Liver (tissue), 9 donors: Measurements from ENCODE around the gene CSHL1. TPM values are rescaled to one million over a fixed set of nuclear protein-coding genes. Genes with fewer than 3 reads are reported as not detected.

ENCODE experiments used
- DNase-seq: peaks from one replicate; pipeline ENCODE4 v3.0.0-alpha.2; 2017; ENCODE audit warnings: low spot score
- H3K27ac ChIP-seq, 2 donors: one replicate each; pipeline ENCODE4 v1.7.0; 2013; ENCODE audit warnings: inconsistent platforms in 2 of 2, low read length in 2 of 2, control low read depth in 1 of 2, low read depth in 1 of 2, mild to moderate bottlenecking in 1 of 2
- H3K27me3 ChIP-seq, 4 donors: one replicate each; pipeline versions ENCODE4 v1.6.1 to v1.7.0; 2013; ENCODE audit warnings: low read length in 3 of 4, inconsistent platforms in 1 of 4, mild to moderate bottlenecking in 1 of 4, moderate library complexity in 1 of 4; ENCODE audit not compliant: control insufficient read depth in 4 of 4, insufficient read depth in 4 of 4
- H3K36me3 ChIP-seq, 4 donors: one replicate each; pipeline versions ENCODE4 v1.6.1 to v1.7.0; 2013; ENCODE audit warnings: low read length in 3 of 4, mild to moderate bottlenecking in 3 of 4, low read depth in 1 of 4, moderate library complexity in 1 of 4; ENCODE audit not compliant: control insufficient read depth in 4 of 4, insufficient read depth in 3 of 4
- H3K4me1 ChIP-seq, 4 donors: one replicate each; pipeline versions ENCODE4 v1.6.1 to v1.7.0; 2013; ENCODE audit warnings: low read length in 3 of 4, mild to moderate bottlenecking in 3 of 4, moderate library complexity in 1 of 4; ENCODE audit not compliant: control insufficient read depth in 4 of 4, insufficient read depth in 4 of 4
- H3K4me3 ChIP-seq, 3 donors: one replicate each; pipeline versions ENCODE4 v1.6.1 to v1.7.0; 2013; ENCODE audit warnings: low read length in 3 of 3, control low read depth in 1 of 3, low read depth in 1 of 3, mild to moderate bottlenecking in 1 of 3
- H3K9ac ChIP-seq, 2 donors: one replicate each; pipeline ENCODE4 v1.7.0; 2013; ENCODE audit warnings: low read length in 2 of 2, mild to moderate bottlenecking in 2 of 2, moderate library complexity in 2 of 2, control low read depth in 1 of 2, low read depth in 1 of 2
- H3K9me3 ChIP-seq, 4 donors: one replicate each; pipeline versions ENCODE4 v1.6.1 to v1.7.0; 2013; ENCODE audit warnings: low read length in 3 of 4; ENCODE audit not compliant: control insufficient read depth in 4 of 4
- FOXA1 ChIP-seq: IDR thresholded peaks from 2 replicates; pipeline ENCODE4 v1.6.1; 2016; ENCODE audit warnings: antibody characterized with exemption
- FOXA2 ChIP-seq: IDR thresholded peaks from 2 replicates; pipeline ENCODE4 v1.6.1; 2016; ENCODE audit warnings: antibody characterized with exemption
- GABPA ChIP-seq, 2 donors: IDR thresholded peaks in 1 of 2; conservative IDR thresholded peaks in 1 of 2; 2 replicates each; pipeline ENCODE4 v1.6.1; 2016; ENCODE audit warnings: antibody characterized with exemption in 2 of 2, mild to moderate bottlenecking in 1 of 2, moderate library complexity in 1 of 2
- HNF4A ChIP-seq, 2 donors: conservative IDR thresholded peaks; 2 replicates each; pipeline ENCODE4 v1.6.1; 2016; ENCODE audit warnings: antibody characterized with exemption in 2 of 2, mild to moderate bottlenecking in 2 of 2
- HNF4G ChIP-seq: IDR thresholded peaks from 2 replicates; pipeline ENCODE4 v1.6.1; 2016; ENCODE audit warnings: antibody characterized with exemption
- JUND ChIP-seq, 2 donors: IDR thresholded peaks; 2 replicates each; pipeline ENCODE4 v1.6.1; 2016; ENCODE audit warnings: antibody characterized with exemption in 2 of 2
- NR2F2 ChIP-seq: IDR thresholded peaks from 2 replicates; pipeline ENCODE4 v1.6.1; 2016; ENCODE audit warnings: antibody characterized with exemption
- RXRA ChIP-seq, 2 donors: IDR thresholded peaks; 2 replicates each; pipeline ENCODE4 v1.6.1; 2017 to 2018; ENCODE audit warnings: antibody characterized with exemption in 2 of 2, mild to moderate bottlenecking in 1 of 2
- SP1 ChIP-seq: IDR thresholded peaks from 2 replicates; pipeline ENCODE4 v1.6.1; 2018; ENCODE audit warnings: antibody characterized with exemption, mild to moderate bottlenecking
- TAF1 ChIP-seq: conservative IDR thresholded peaks from 2 replicates; pipeline ENCODE4 v1.6.1; 2016; ENCODE audit warnings: antibody characterized with exemption, mild to moderate bottlenecking
- YY1 ChIP-seq: IDR thresholded peaks from 2 replicates; pipeline ENCODE4 v1.6.1; 2016; ENCODE audit warnings: antibody characterized with exemption, mild to moderate bottlenecking
- WGBS: extraction: QIAGEN DNeasy Blood & Tissue Kit; methylation state at CpG from one replicate; pipeline ENCODE4 v1.1.7; 2013; 5-methylcytosine and 5-hydroxymethylcytosine counted together
- polyA plus RNA-seq, 2 donors: library from polyadenylated mRNA; stranded (reverse) in 1 of 2; unstranded in 1 of 2; fragments of 200-250 nt in 1 of 2; fragments of >200 nt in 1 of 2; fragmentation: Nextera tagmentation in 1 of 2; extraction: Ambion mirVana in 1 of 2; gene quantifications; one replicate each; pipeline versions ENCODE4 v1.2.1 to v1.2.3, GENCODE V29; 2013 to 2015
- total RNA-seq, 2 donors: library from RNA; depleted of rRNA; stranded (reverse); fragments of >200 nt; gene quantifications; one replicate each; pipeline ENCODE4 v1.2.3, GENCODE V29; 2014
- TF ChIP-seq, protein P1 (sequence below): IDR thresholded peaks from 2 replicates; pipeline ENCODE4 v1.6.1; 2016; ENCODE audit warnings: antibody characterized with exemption
- TF ChIP-seq, protein P2 (sequence below): IDR thresholded peaks from 2 replicates; pipeline ENCODE4 v1.6.1; 2016; ENCODE audit warnings: antibody characterized with exemption
- TF ChIP-seq, protein P3 (sequence below): IDR thresholded peaks from 2 replicates; pipeline ENCODE4 v1.6.1; 2016; ENCODE audit warnings: antibody characterized with exemption
- TF ChIP-seq, protein P4 (sequence below): IDR thresholded peaks from 2 replicates; pipeline ENCODE4 v1.6.1; 2016; ENCODE audit warnings: antibody characterized with exemption, mild to moderate bottlenecking
- TF ChIP-seq, protein P5 (sequence below): fragments of 150-350 bp; IDR thresholded peaks from 2 replicates; pipeline ENCODE4 v1.5.1; 2017; ENCODE audit warnings: improper control_type of control experiment, low read depth, low read length; ENCODE audit not compliant: missing input control
- donor health status: healthy.
- donor health status: healthy.
- donor health status: healthy.
- donor health status: healthy.
- donor health status: healthy.

CSHL1 gene
- total and polyA plus RNA-seq, 4 donors = not detected

DNA sequence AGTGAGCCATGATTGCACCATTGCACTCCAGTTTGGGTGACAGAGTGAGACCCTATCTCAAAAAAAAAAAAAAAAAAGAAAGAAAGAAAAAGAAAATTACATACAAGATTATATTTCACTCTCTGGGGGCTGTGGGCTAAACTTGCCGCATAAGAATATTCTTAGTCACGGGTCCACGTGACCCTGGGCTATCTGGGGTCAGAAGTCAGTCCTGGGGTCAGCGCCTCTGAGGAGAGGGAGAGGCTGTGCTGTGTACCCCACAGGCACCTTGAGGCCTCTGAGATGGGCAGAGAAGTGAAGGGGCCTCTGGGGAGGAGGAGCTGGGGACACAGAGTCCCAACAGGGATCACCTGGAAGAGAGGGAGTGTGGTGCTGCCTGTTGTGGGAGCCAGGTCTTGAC lies 26.9 kb upstream of the CSHL1 start (continued):
- TF ChIP-seq, protein P1, sequence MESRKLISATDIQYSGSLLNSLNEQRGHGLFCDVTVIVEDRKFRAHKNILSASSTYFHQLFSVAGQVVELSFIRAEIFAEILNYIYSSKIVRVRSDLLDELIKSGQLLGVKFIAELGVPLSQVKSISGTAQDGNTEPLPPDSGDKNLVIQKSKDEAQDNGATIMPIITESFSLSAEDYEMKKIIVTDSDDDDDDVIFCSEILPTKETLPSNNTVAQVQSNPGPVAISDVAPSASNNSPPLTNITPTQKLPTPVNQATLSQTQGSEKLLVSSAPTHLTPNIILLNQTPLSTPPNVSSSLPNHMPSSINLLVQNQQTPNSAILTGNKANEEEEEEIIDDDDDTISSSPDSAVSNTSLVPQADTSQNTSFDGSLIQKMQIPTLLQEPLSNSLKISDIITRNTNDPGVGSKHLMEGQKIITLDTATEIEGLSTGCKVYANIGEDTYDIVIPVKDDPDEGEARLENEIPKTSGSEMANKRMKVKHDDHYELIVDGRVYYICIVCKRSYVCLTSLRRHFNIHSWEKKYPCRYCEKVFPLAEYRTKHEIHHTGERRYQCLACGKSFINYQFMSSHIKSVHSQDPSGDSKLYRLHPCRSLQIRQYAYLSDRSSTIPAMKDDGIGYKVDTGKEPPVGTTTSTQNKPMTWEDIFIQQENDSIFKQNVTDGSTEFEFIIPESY = no peak
- TF ChIP-seq GABPA (IDR thresholded peaks at IDR 0.05 in 1 of 2, conservative IDR thresholded peaks at IDR 0.05 in 1 of 2) = no peak
- no peak for TF ChIP-seq HNF4A (conservative IDR thresholded peaks at IDR 0.05)
- no peak for TF ChIP-seq YY1
- no peak for TF ChIP-seq HNF4G
- TF ChIP-seq, protein P2, sequence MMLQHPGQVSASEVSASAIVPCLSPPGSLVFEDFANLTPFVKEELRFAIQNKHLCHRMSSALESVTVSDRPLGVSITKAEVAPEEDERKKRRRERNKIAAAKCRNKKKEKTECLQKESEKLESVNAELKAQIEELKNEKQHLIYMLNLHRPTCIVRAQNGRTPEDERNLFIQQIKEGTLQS = no peak

DNA sequence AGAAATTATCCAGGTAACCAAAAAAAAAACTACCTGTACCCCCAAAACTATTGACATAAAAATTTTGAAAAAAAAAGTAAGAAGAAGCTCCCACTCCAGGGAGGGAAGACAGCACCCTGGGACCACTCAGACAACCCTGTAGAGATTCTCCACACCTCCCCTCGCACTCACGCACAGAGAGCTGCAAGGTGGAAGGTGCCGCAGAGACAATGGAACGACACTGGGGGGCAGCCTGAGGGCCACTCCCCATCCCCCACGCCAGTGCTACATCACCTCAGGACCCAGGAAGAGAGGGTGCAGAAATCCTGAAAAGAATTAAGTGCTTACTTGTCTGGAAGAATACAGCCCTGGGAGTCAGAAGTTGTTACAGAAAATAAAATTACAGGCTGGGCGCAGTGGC lies 26.3 kb upstream of the CSHL1 start:
- Histone ChIP-seq H3K9me3 (no peaks in the 10 kb centered on the region), H3K27ac (no peak overlapping the region), H3K4me3 (no peak overlapping the region), H3K27me3 (no peaks in the 10 kb centered on the region), H3K36me3 (no peaks in the 10 kb centered on the region), H3K4me1 (no peaks in the 10 kb centered on the region), H3K9ac (no peak overlapping the region)
- 84% methylated on average over 6 of the region's 6 CpGs for WGBS
- no peak for DNase-seq
- TF ChIP-seq YY1 = no peak
- TF ChIP-seq FOXA1 = no peak
- TF ChIP-seq, protein P3, sequence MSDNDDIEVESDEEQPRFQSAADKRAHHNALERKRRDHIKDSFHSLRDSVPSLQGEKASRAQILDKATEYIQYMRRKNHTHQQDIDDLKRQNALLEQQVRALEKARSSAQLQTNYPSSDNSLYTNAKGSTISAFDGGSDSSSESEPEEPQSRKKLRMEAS = no peak
- no peak for TF ChIP-seq TAF1
- TF ChIP-seq HNF4G = no peak
- TF ChIP-seq RXRA (IDR thresholded peaks at IDR 0.05) = no peak
- no peak for TF ChIP-seq NR2F2
- no peak for TF ChIP-seq HNF4A (conservative IDR thresholded peaks at IDR 0.05)
- TF ChIP-seq, protein P2 = no peak
- no peak for TF ChIP-seq JUND (IDR thresholded peaks at IDR 0.05)
- TF ChIP-seq, protein P4, sequence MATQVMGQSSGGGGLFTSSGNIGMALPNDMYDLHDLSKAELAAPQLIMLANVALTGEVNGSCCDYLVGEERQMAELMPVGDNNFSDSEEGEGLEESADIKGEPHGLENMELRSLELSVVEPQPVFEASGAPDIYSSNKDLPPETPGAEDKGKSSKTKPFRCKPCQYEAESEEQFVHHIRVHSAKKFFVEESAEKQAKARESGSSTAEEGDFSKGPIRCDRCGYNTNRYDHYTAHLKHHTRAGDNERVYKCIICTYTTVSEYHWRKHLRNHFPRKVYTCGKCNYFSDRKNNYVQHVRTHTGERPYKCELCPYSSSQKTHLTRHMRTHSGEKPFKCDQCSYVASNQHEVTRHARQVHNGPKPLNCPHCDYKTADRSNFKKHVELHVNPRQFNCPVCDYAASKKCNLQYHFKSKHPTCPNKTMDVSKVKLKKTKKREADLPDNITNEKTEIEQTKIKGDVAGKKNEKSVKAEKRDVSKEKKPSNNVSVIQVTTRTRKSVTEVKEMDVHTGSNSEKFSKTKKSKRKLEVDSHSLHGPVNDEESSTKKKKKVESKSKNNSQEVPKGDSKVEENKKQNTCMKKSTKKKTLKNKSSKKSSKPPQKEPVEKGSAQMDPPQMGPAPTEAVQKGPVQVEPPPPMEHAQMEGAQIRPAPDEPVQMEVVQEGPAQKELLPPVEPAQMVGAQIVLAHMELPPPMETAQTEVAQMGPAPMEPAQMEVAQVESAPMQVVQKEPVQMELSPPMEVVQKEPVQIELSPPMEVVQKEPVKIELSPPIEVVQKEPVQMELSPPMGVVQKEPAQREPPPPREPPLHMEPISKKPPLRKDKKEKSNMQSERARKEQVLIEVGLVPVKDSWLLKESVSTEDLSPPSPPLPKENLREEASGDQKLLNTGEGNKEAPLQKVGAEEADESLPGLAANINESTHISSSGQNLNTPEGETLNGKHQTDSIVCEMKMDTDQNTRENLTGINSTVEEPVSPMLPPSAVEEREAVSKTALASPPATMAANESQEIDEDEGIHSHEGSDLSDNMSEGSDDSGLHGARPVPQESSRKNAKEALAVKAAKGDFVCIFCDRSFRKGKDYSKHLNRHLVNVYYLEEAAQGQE = no peak
- TF ChIP-seq FOXA2 = no peak
- TF ChIP-seq, protein P5, sequence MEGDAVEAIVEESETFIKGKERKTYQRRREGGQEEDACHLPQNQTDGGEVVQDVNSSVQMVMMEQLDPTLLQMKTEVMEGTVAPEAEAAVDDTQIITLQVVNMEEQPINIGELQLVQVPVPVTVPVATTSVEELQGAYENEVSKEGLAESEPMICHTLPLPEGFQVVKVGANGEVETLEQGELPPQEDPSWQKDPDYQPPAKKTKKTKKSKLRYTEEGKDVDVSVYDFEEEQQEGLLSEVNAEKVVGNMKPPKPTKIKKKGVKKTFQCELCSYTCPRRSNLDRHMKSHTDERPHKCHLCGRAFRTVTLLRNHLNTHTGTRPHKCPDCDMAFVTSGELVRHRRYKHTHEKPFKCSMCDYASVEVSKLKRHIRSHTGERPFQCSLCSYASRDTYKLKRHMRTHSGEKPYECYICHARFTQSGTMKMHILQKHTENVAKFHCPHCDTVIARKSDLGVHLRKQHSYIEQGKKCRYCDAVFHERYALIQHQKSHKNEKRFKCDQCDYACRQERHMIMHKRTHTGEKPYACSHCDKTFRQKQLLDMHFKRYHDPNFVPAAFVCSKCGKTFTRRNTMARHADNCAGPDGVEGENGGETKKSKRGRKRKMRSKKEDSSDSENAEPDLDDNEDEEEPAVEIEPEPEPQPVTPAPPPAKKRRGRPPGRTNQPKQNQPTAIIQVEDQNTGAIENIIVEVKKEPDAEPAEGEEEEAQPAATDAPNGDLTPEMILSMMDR = no peak
- TF ChIP-seq, protein P1 = no peak
- TF ChIP-seq SP1 = no peak
